Cerebellar cortex (tissue), 1 donor: ENCODE data around the gene FKRP.
A peak's percentile ranks its signal among the peaks of the same experiment; 100 is the strongest.

Experiments
- DNase-seq: peaks from one replicate; pipeline ENCODE4 v3.0.0-alpha.2; 2015; ENCODE audit warnings: low spot score

Gene FKRP

DNA sequence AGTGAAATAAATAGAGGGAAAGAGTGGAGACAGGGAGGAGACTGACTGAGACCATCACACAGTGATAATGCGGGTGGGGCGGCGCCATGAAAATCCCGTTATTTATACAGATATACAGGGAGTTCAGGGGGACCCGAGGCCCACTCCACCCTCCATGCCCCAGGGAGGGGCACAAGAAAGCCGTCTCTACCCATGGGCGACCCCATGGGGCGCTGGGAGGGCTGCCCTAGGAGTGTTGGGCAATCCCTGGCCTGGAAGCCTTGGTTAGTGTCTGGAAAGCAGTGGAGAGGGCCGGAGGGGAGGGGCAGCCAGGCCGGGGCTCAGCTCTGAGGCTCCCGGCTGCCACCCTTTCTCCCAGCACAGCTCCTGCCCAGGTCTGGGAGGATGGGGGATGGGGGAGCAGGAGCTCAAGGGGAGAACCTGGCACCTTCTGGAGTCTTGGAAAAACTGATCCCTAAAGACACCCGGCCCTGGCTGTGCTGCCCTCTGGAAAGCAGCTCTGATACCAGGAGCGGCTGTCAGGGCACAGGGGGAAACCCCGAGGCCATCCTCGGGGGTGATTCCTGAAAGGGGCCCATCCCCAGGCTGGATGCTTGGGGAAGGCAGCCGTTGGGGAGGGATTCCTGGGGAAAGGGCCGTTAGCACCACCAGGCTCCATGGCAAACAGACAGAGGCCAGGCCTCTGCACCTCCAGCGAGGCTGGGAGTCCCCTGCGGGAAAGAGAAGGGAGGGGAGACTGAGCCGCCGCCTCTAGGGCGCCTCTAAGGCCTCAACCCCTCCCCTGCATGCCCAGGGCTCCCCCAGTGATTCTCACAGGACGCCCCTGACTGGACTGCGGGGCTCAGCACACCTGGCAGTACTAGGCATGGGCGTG is 26.0 kb upstream of the FKRP start:
- DNase-seq = no peak

- no peak for DNase-seq
Measured at GRCh38 chr19:46720503-46721239, 25.2 kb upstream of the FKRP start.

GRCh38 chr19:46721269-46722003 is 24.4 kb upstream of the FKRP start:
- DNase-seq = no peak

DNA sequence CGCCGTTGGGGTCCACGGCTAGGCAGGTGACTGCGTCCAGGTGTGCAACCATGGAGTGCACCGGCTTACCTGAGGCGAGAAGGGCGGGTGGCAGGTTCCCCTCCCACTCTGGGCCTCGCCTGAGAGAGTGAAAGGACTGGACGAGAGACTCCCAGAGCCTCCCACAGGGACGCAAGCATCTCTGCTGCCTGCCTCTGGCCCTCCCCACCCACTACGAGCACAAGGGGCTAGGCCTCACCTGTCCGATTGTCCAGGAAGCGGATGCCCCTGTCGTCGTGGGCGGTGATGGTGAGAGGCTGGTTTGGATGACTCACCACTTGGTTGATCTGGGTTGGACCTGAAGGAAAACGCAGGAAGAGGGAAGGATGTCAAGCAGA is 23.9 kb upstream of the FKRP start:
- DNase-seq = no peak

DNA sequence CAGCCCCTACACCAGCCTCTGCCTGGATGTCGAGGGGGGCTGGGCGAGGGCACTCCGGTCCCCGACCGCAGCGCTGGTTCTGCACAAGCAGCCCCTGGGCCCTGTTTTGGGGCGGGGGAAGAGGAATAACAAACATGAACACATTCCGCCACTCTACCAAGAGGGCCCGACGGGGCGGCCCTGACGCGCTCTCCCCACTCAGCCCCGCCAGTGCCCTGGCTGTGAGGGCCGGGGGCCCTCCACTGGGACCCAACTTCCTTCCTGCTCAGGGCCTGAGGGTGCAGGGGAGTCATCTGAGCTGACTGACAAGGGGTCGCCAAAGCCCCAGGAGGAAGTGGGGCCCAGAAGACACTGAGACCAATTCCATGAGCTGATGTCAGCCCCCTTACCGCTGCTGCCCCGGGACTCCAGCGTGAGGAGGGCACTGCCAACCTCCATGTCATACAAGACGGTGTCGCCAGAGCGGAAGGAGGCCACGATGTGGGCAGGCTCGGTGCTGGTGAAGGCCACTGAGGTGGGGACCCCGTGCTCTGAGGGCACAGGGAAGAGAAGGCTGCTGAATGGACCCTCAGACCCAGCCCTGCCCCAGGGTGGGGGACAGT is 23.3 kb upstream of the FKRP start:
- no peak for DNase-seq

DNA sequence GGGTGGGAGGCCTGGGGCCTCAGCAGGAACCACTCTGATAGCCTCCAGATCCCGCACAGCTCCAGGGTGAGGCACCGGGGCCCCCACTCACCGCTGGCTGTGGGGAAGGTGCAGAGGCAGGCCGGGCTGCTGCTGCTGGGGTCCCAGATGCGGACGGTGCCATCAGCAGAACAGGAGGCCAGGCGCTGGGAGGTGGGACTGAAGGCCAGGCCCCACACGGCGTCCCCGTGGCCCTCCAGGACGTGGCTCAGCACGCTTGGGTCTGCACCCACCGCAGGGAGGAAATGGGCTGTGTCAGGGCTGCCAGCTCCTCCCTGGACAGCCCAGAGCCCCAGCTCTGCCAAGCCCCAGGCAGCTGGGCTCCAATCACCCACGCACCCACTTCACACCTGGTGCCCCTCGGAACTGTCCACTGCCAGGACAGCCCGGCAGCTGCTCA is 22.8 kb upstream of the FKRP start:
- DNase-seq = no peak

GRCh38 chr19:46723471-46723870 is 22.4 kb upstream of the FKRP start:
- no peak for DNase-seq

DNA sequence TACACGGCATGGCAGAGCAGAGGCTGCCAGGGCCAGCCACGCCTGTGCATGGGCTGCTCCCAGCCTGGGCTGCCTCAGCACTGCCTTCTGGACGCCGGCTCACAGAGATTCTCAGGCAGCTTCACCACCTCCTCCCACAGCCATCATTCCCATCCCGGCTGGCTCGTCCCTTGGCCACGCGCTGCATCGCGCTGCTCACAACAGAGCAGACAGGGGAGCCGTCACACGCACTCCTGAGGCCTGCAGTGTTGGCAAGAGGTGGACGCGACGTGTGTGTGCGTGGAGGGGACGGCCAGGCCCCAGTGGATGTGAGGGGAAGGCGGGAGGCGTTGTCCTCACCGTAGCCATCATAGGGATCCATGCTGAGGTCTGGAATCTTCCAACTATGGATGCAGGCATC is 21.4 kb upstream of the FKRP start:
- no peak for DNase-seq

GRCh38 chr19:46725036-46725820 is 20.6 kb upstream of the FKRP start:
- DNase-seq = no peak

DNA sequence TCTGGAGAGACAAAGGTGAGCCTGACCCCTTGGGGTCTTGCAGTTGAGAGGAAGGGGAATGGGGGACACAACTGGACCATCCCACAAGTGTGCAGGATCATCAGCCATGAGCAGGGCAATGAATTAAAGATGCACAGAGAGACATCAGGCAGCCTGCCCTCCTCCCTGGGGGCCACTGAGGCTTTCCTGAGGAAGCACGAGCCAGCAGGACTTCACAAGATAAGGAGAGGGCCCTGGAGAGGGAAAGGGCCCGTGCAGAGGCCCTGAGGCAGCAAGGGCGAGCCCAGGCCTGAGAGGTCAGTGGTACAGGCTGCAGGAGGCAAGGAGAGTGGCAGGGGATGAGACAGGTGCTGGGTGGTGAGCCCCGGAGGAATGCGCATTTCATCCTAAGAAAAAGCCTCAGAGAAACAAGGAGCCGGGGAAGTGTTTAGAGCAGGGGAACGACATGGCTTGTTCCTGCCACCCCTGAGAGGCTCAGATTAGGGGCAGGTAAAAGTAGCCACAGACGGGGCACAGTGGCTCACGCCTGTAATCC is 19.9 kb upstream of the FKRP start:
- DNase-seq = no peak

DNA sequence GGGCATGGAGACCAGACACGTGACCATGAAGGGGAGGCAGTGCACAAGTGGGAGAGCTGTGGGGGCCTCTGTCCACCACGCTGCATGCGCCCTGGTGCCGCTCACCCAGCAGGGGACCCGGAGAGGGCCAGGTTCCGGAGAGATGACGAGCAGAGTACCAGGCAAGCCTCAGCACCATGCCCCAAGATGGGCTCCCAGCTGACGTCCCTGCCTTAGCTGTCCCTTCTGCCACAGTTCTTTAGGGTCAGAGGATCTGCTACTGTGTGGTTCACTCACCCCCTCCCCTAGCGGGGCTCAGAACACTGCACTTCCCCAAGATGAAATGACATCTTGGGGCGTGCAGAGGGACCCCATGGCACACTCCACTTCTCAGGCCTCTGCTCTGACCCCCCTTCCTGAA is 19.3 kb upstream of the FKRP start:
- DNase-seq = no peak

- DNase-seq = no peak
Measured at GRCh38 chr19:46726971-46727501, 18.8 kb upstream of the FKRP start.

DNA sequence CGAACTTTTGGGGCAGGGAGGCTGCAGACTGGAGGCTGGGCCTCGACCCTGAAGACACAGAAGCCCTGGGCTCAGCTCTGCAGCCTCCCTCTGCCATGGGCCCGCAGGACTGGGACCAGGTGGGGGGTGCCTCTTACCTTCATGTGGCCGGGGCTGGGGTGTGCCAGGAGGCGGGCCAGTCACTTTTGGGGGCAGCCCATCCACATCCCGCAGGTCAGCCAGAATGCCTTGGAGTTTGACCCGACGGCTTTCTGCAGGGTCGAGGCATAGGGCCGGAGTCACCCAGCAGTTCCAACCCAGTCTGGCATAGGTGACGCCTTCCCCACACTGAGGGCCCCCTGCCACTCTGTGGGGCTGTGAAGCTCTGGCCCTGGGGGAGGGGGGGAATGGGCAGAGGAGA is 18.1 kb upstream of the FKRP start:
- no peak for DNase-seq

DNA sequence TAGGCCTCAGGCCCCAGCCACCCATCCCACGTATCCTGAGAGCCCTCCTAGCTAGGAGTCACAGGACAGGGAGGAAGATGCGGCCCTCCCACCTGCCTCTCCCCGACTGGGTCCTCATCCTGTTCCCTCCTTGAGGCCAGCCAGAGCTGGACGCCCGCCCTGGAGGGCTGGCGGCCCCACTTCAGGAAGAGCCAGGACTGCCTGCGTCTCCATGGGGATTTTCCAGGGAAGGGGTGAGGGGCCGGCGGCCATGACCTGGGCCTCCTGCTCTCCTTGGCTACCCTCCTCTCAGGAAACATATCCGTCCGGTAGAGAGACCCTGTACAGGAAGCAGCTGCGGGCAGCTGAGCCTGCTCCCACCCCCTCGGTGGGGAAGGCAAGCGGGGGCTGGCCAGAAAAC is 17.6 kb upstream of the FKRP start:
- no peak for DNase-seq

- peak; percentile 41 for DNase-seq
Measured at GRCh38 chr19:46728693-46729339, 17.0 kb upstream of the FKRP start.

DNA sequence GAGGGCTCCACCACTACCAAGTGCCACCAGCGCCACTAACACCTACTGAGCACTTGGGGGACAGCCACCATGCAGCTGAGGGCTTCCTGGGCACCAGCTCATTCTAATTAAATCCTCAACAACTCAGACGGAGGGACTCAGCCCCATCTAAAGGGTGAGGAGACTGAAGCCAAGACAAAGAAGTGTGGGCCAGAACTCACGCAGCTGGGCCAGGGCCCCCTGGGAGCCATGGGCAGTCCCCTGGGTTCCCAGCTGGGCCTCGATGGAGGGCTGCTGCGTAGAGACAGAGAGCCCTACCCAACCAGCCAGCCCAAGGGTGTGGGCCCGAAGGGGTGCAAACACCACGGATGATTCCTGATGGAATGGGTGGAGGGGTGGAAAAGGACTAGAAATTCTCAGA is 16.2 kb upstream of the FKRP start:
- no peak for DNase-seq

- DNase-seq = no peak
Measured at GRCh38 chr19:46730187-46730586, 15.7 kb upstream of the FKRP start.

GRCh38 chr19:46730595-46730994 is 15.3 kb upstream of the FKRP start:
- no peak for DNase-seq

- no peak for DNase-seq
Measured at GRCh38 chr19:46731007-46731501, 14.8 kb upstream of the FKRP start.

DNA sequence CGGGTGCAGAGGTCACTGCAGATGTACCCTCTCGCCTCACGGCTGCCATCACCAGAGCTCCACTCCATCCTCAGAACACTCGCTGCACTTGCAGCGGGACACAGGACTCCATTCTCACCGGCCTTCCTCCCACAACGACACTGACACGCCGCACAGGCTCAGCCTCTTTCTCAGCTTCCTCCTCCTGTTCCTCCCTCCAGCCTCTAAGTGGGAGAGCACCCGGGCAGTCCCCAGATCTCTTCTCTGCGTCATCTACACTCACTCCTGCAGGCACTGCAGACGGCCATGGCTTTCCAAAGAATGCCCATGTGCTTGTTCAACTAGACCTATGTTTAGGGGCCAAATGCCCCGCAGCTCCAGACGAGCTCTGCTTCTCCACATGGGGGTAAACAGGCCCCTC is 14.3 kb upstream of the FKRP start:
- DNase-seq = no peak
